GM23248 (cell line): ENCODE measurements around the gene OR2T2.
"Not testable (repeated sequence)": the region's sequence is repeated elsewhere in the genome, so short reads cannot be mapped to it uniquely, and the experiment has no call there.

ENCODE experiments used
- EZH2 ChIP-seq: fragments of 200-600 bp; sonication (generic); IDR thresholded peaks from 2 replicates; pipeline ENCODE4 v1.6.1; 2018; ENCODE audit warnings: antibody characterized with exemption, mild to moderate bottlenecking; ENCODE audit not compliant: insufficient read depth, poor library complexity, severe bottlenecking
- EZH2phosphoT487 ChIP-seq: fragments of 200-600 bp; sonication (generic); IDR thresholded peaks from 2 replicates; pipeline ENCODE4 v1.6.1; 2018; ENCODE audit warnings: antibody characterized with exemption, moderate library complexity, mild to moderate bottlenecking, low read depth; ENCODE audit not compliant: insufficient read depth

DNA sequence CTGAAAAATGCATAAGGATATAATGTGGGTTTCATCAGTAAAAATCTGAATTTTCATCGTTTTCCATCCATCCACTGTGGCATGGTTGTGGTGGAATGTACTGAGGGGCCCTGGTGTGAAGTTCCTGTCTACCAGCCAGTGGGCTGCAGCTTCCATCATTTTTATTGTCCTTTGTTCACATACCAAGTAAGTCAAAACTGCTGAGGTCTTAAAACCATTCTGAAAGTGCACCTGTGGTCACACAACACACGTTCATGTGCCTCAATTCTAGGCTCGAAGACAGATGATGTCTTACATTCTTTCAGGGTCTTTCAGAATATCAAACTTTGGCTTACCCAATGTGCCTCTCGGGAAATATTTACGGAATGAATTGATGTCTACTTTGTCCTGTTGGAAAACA lies 6.2 kb upstream of the OR2T2 start:
- not testable (repeated sequence) for TF ChIP-seq EZH2phosphoT487, EZH2
